ENCODE results near the gene DVL2. TPM values are rescaled to one million over a fixed set of nuclear protein-coding genes. Genes with fewer than 3 reads are reported as not detected.

The DVL2 gene
- total and polyA plus RNA-seq, 7 donors: 10.0 to 22.1 (median 13.1) TPM

DNA sequence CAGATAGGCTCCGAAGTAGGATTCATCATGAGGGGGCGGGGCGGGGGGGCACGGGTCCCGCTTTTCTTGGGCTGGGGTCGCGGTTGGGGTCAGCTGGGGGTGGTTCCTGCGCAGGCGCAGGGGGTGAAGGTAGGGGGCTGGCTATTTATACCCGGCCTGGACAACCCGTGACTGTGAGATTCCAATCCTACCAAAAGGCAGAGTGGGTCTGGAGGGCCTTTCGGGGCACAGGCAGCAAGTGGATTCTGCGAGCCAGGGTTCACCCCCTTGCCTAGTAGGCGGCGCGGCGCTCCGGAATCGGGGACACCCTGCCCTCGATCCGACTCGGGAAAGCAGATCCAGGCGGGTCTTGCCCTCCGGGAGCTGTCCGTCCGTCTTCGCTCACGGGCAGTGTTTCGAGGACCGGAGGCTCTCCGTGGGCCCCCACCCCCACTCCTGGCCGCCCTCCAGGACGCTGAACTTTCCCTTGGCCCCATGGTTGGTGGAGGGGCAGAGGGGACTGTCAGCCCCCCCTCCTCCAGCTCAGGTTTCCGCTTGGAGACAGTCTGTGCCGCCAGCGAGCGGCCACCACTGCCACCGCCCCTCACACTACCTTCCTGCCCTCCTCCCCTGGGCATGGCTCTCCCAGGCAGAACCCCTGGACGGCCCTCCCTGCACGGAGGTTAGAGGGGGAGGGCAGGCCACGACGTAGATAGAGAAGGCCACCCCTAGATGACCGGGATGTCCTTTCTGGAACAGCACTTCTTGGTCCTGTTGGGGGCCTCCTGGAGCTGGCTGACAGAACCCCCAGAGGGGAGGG lies 47.8 kb upstream of the DVL2 start:
- ATAC-seq: peak; percentile 47 to 71 (median 70)
- peak; percentile 84 to 97 for DNase-seq
- H3K4me1 ChIP-seq: peaks cover 29% of the 10 kb centered on the region
- no peaks in the 10 kb centered on the region for H3K27me3 ChIP-seq (ENCODE audit: insufficient read depth in 3 of 3, low read length in 2 of 3)
- 1 to 2% (median 2%) methylated on average over 37 to 43 of the region's 43 CpGs for WGBS, 3 donors
- TF ChIP-seq, protein P1, sequence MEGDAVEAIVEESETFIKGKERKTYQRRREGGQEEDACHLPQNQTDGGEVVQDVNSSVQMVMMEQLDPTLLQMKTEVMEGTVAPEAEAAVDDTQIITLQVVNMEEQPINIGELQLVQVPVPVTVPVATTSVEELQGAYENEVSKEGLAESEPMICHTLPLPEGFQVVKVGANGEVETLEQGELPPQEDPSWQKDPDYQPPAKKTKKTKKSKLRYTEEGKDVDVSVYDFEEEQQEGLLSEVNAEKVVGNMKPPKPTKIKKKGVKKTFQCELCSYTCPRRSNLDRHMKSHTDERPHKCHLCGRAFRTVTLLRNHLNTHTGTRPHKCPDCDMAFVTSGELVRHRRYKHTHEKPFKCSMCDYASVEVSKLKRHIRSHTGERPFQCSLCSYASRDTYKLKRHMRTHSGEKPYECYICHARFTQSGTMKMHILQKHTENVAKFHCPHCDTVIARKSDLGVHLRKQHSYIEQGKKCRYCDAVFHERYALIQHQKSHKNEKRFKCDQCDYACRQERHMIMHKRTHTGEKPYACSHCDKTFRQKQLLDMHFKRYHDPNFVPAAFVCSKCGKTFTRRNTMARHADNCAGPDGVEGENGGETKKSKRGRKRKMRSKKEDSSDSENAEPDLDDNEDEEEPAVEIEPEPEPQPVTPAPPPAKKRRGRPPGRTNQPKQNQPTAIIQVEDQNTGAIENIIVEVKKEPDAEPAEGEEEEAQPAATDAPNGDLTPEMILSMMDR (IDR thresholded peaks at IDR 0.05): no peak
- peak overlapping the region; percentile 96 for H3K27ac ChIP-seq
- H3K9me3 ChIP-seq: no peaks in the 10 kb centered on the region
- peak overlapping the region; percentile 86 for H3K4me3 ChIP-seq
- intact Hi-C loops (cut with DNase I): loop anchor here (2.0 to 5.0 kb wide), 3 partner anchors 15 to 65 kb away; partner anchors contain the start of gene GABARAP (in 1 of the 2)
- H3K36me3 ChIP-seq (ENCODE audit: insufficient read depth in 1 of 2, low read depth in 1 of 2): peaks cover 0 to 35% of the 10 kb centered on the region in 2 donors

GRCh38 chr17:7281074-7281952 lies 47.0 kb upstream of the DVL2 start, which contains the start of gene SLC2A4:
Gene SLC2A4, plus strand, starts transcription at chr17:7281718. Its CDS starts 217 bp downstream, at chr17:7281935.
- 0 to 1% (median 1%) methylated on average over 64 to 71 of the region's 71 CpGs for WGBS, 3 donors
- intact Hi-C loops (cut with DNase I): loop anchor here (2.0 to 5.0 kb wide), 3 partner anchors 15 to 66 kb away; partner anchors contain the start of gene GABARAP (in 1 of the 2)
- DNase-seq: peak; percentile 95 to 98
- H3K27ac ChIP-seq: peak within 1 kb of the TSS; percentile 96
- no peaks in the 10 kb centered on the region for H3K9me3 ChIP-seq
- TF ChIP-seq, protein P1 (IDR thresholded peaks at IDR 0.05): no peak
- peak; percentile 78 to 84 (median 79) for ATAC-seq
- H3K36me3 ChIP-seq (ENCODE audit: insufficient read depth in 1 of 2, low read depth in 1 of 2): peaks cover 0 to 28% of the 10 kb centered on the region in 2 donors
- peak within 1 kb of the TSS; percentile 86 for H3K4me3 ChIP-seq
- H3K27me3 ChIP-seq (ENCODE audit: insufficient read depth in 3 of 3, low read length in 2 of 3): no peaks in the 10 kb centered on the region
- H3K4me1 ChIP-seq: peaks cover 29% of the 10 kb centered on the region

GRCh38 chr17:7280519-7281073 lies 46.3 kb upstream of the DVL2 start:
- Histone ChIP-seq H3K4me3 (peak overlapping the region; percentile 86), H3K9me3 (no peaks in the 10 kb centered on the region), H3K36me3 (ENCODE audit: insufficient read depth in 1 of 2, low read depth in 1 of 2) (peaks cover 0 to 21% of the 10 kb centered on the region in 2 donors), H3K4me1 (peaks cover 28% of the 10 kb centered on the region), H3K27me3 (ENCODE audit: insufficient read depth in 3 of 3, low read length in 2 of 3) (no peaks in the 10 kb centered on the region), H3K27ac (peak overlapping the region; percentile 96)
- ATAC-seq (peak; percentile 56 to 74 (median 61)), DNase-seq (peak; percentile 85 to 93)
- WGBS, 3 donors: 0 to 1% (median 1%) methylated on average over 29 of the region's 29 CpGs
- TF ChIP-seq, protein P1 (IDR thresholded peaks at IDR 0.05): peak; percentile 89
- intact Hi-C loops (cut with DNase I): loop anchor here (1.0 to 5.0 kb wide), 4 partner anchors 16 to 67 kb away; partner anchors contain the start of gene GABARAP (in 1 of the 2)

DNA sequence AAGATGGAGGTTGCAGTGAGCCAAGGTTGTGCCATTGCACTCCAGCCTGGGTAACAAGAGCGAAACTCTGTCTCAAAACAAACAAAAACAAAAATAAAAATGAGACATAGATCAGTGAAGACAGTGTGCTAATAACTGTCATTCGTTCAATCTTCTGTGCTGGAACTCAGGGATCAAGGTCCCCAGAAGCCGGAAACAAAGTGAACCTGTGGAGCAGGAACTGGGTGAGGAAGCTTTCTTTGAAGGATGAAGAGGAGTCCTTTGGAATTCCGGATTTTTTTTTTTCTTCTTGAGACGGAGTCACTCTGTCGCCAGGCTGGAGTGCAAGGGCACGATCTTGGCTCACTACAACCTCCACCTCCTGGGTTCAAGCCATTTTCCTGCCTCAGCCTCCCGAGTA lies 45.1 kb upstream of the DVL2 start:
- no peak overlapping the region for H3K4me3 ChIP-seq
- DNase-seq: no peak
- peaks cover 0 to 9% of the 10 kb centered on the region in 2 donors for H3K36me3 ChIP-seq (ENCODE audit: insufficient read depth in 1 of 2, low read depth in 1 of 2)
- peak overlapping the region; percentile 96 for H3K27ac ChIP-seq
- peaks cover 21% of the 10 kb centered on the region for H3K4me1 ChIP-seq
- ATAC-seq: no peak
- WGBS, 3 donors: 83 to 88% (median 86%) methylated on average over 8 of the region's 8 CpGs
- H3K9me3 ChIP-seq: no peaks in the 10 kb centered on the region
- intact Hi-C loops (cut with DNase I): loop anchor here in 1 of 2 donors (5.0 kb wide), 1 partner anchor 68 kb away; no protein-coding TSS in a partner anchor
- H3K27me3 ChIP-seq (ENCODE audit: insufficient read depth in 3 of 3, low read length in 2 of 3): no peaks in the 10 kb centered on the region
- TF ChIP-seq, protein P1 (IDR thresholded peaks at IDR 0.05): no peak
